ENCODE results near the gene KIF11. TPM values are rescaled to one million over a fixed set of nuclear protein-coding genes. Genes with fewer than 3 reads are reported as not detected.
A peak's percentile ranks its signal among the peaks of the same experiment; 100 is the strongest.
"Not testable (repeated sequence)": the region's sequence is repeated elsewhere in the genome, so short reads cannot be mapped to it uniquely, and the experiment has no call there.

The KIF11 gene
- total RNA-seq, 1 donor from 2014 or later, result 70.8 TPM

DNA sequence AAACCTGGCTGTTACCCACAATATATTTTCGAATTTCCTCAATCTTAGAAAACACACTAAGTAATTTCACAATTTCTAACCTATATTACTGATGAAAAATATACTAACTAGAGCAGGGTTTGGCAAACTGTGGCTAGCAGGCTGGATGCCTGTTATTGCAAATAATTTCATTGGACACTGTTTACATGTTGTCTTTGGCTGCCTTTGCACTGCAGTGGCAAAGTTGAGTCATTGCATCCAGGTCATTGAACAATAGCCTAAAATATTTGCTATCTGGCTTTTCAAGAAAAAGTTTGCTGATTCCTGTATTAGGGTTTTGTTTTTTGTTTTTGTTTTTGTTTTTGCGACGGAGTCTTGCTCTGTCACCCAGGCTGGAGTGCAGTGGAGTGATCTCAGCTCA lies 47.2 kb downstream of the KIF11 start:
- TF ChIP-seq, protein P1, sequence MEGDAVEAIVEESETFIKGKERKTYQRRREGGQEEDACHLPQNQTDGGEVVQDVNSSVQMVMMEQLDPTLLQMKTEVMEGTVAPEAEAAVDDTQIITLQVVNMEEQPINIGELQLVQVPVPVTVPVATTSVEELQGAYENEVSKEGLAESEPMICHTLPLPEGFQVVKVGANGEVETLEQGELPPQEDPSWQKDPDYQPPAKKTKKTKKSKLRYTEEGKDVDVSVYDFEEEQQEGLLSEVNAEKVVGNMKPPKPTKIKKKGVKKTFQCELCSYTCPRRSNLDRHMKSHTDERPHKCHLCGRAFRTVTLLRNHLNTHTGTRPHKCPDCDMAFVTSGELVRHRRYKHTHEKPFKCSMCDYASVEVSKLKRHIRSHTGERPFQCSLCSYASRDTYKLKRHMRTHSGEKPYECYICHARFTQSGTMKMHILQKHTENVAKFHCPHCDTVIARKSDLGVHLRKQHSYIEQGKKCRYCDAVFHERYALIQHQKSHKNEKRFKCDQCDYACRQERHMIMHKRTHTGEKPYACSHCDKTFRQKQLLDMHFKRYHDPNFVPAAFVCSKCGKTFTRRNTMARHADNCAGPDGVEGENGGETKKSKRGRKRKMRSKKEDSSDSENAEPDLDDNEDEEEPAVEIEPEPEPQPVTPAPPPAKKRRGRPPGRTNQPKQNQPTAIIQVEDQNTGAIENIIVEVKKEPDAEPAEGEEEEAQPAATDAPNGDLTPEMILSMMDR (conservative IDR thresholded peaks at IDR 0.05), result peak; percentile 19
- peaks cover 35% of the 10 kb centered on the region for H3K36me3 Mint-ChIP-seq (ENCODE audit: low read depth)
- no peak overlapping the region for H3K27ac Mint-ChIP-seq (ENCODE audit: unreplicated experiment)
- peaks cover 12% of the 10 kb centered on the region for H3K4me1 Mint-ChIP-seq
- no peak for DNase-seq (ENCODE audit: low read depth, low spot score)
- H3K9me3 Mint-ChIP-seq, result no peaks in the 10 kb centered on the region
- H3K4me3 Mint-ChIP-seq, result no peak overlapping the region
- no peaks in the 10 kb centered on the region for H3K27me3 Mint-ChIP-seq (ENCODE audit: low read depth)

DNA sequence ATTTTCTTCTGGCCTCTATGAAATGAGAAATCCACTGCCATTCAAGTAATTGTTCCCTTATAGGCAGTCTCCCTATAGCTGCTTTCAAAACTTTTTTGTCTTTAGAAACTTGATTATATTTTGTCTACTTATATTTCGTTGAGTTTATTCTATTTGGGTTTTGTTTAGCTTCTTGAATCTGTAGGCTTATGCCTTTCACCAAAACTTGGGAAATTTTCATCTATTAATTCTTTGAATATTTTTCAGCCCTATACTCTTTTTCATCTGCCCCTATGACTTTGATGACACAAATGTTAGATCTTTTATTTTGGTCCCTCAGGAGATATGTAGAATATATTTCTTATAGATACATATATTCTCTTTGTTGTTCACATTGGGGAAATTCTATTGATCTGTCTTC lies 48.6 kb downstream of the KIF11 start:
- Mint-ChIP-seq H3K36me3 (ENCODE audit: low read depth) (peaks cover 34% of the 10 kb centered on the region), H3K9me3 (no peaks in the 10 kb centered on the region), H3K4me1 (peaks cover 12% of the 10 kb centered on the region), H3K27ac (ENCODE audit: unreplicated experiment) (no peak overlapping the region), H3K4me3 (no peak overlapping the region), H3K27me3 (ENCODE audit: low read depth) (no peaks in the 10 kb centered on the region)
- TF ChIP-seq, protein P1 (conservative IDR thresholded peaks at IDR 0.05), result no peak
- no peak for DNase-seq (ENCODE audit: low read depth, low spot score)

DNA sequence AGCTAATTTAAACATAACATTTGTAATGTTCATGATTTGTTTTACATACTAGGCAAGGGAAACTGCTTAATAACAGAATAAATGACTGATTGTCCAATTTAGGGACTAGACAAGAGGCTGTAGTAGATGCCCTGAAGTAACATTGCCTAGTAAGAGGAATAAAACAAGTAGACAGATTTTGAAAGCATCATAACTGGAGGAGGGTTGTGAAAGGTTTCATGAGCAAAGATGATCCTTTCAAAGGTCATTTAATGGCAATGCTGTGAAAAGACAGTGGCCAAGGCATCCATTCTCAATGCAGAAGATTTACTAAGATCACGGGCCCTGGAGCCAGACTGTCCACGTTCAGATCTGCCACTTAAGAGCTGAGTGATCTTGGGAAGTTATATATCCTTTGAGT lies 52.0 kb downstream of the KIF11 start:
- Mint-ChIP-seq H3K27ac (ENCODE audit: unreplicated experiment) (no peak overlapping the region), H3K9me3 (no peaks in the 10 kb centered on the region), H3K4me1 (peaks cover 12% of the 10 kb centered on the region), H3K27me3 (ENCODE audit: low read depth) (no peaks in the 10 kb centered on the region), H3K36me3 (ENCODE audit: low read depth) (peaks cover 33% of the 10 kb centered on the region), H3K4me3 (no peak overlapping the region)
- TF ChIP-seq, protein P1 (conservative IDR thresholded peaks at IDR 0.05), result no peak
- no peak for DNase-seq (ENCODE audit: low read depth, low spot score)

DNA sequence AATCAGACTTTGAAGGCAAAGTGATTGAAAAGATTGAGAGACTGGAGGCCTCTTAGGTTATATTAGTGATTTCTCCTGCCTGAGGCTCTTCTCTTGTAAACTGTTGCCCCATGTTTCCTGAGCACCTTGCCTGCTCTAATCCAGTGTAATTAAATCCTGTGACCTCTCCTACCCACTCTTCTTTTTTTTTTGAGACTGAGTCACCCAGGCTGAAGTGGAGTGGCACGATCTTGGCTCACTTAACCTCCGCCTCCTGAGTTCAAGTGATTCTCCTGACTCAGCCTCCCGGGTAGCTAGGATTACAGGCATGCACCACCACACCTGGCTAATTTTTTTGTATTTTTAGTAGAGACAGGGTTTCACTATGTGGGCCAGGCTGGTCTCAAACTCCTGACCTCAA lies 57.9 kb downstream of the KIF11 start:
- not testable (repeated sequence) for H3K27me3 Mint-ChIP-seq (ENCODE audit: low read depth); DNase-seq (ENCODE audit: low read depth, low spot score); H3K4me1 Mint-ChIP-seq; H3K9me3 Mint-ChIP-seq; H3K4me3 Mint-ChIP-seq; H3K27ac Mint-ChIP-seq (ENCODE audit: unreplicated experiment)
- peaks cover 26% of the 10 kb centered on the region for H3K36me3 Mint-ChIP-seq (ENCODE audit: low read depth)

DNA sequence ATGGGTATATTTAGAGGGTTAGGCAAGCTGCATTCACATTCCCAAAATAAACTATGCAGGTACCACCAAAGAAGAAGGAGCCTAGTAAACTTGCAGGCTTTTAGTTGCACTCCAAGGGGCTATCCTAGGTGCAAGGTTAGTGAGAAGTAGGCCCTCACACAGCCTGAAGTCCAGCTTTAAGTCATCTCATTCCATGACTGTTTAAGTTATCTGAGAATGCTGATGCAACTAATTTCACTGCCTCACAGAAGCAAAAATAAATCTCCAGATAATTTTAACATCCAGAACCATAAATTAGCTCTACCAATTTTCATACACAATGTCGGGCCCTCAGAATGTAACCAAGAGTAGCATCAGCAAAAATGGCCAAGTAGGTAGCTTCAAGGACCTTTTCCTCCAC lies 62.5 kb downstream of the KIF11 start:
- Mint-ChIP-seq H3K9me3 (peaks cover 3% of the 10 kb centered on the region), H3K27me3 (ENCODE audit: low read depth) (no peaks in the 10 kb centered on the region), H3K4me1 (no peaks in the 10 kb centered on the region), H3K4me3 (no peak overlapping the region), H3K27ac (ENCODE audit: unreplicated experiment) (no peak overlapping the region), H3K36me3 (ENCODE audit: low read depth) (peaks cover 22% of the 10 kb centered on the region)
- DNase-seq (ENCODE audit: low read depth, low spot score), result no peak
- TF ChIP-seq, protein P1 (conservative IDR thresholded peaks at IDR 0.05), result no peak

DNA sequence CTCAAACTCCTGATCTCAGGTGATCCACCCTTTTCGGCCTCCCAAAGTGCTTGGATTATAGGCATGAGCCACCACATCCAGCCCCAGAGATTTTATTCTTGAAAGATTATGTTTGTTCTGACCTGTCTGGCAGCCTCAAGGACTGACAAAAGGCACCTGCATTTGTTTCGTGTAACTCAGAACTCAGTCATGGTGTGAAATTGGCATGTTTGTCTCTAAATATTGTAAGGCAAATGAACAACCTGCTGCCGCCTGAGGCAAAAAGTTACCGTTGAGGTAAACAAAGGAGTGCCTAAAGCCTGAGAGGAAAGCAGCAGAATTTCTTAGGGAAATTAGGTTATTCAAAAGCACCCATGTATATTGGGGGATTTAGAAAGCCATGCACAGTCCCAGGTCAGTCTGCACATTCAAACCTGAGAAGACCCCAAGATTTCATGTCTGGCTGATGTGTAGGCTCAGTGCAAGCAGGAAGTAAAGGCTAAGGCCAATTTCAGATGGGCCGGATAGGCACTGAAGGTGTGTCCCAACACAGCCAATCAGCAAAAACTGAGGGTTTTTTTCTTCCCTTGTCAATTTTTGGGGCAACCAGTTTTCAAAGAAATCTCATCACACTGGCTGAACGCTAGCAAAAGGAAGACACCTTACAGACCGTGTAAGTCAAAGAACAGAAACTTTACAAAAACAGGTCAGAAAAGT lies 63.5 kb downstream of the KIF11 start:
- Mint-ChIP-seq H3K36me3 (ENCODE audit: low read depth) (peaks cover 18% of the 10 kb centered on the region), H3K9me3 (peaks cover 3% of the 10 kb centered on the region), H3K27ac (ENCODE audit: unreplicated experiment) (no peak overlapping the region), H3K27me3 (ENCODE audit: low read depth) (no peaks in the 10 kb centered on the region), H3K4me3 (no peak overlapping the region), H3K4me1 (no peaks in the 10 kb centered on the region)
- TF ChIP-seq, protein P1 (conservative IDR thresholded peaks at IDR 0.05), result no peak
- DNase-seq (ENCODE audit: low read depth, low spot score), result no peak
